Thoracic aorta (tissue), 2 donors: Measurements from ENCODE around the gene INIP. TPM values are rescaled to one million over a fixed set of nuclear protein-coding genes. Genes with fewer than 3 reads are reported as not detected.
"Not testable (repeated sequence)": the region's sequence is repeated elsewhere in the genome, so short reads cannot be mapped to it uniquely, and the experiment has no call there.

ENCODE experiments used
- ATAC-seq: fragments of 150-250 bp; one replicate; pipeline ENCODE4 v1.8.0; 2017; ENCODE audit warnings: low read depth; ENCODE audit not compliant: insufficient number of reproducible peaks, low FRiP score
- DNase-seq: peaks from one replicate; pipeline ENCODE4 v3.0.0-alpha.2; 2020; ENCODE audit warnings: low spot score
- H3K27ac ChIP-seq, 2 donors: fragments of 200-600 bp; sonication (generic); 1 replicate in 1 of 2; 2 replicates in 1 of 2; pipeline ENCODE4 v1.5.1; 2016; ENCODE audit warnings: mild to moderate bottlenecking in 2 of 2, moderate library complexity in 2 of 2
- H3K27me3 ChIP-seq: fragments of 200-600 bp; sonication (generic); replicated peaks from 2 replicates; pipeline ENCODE4 v1.6.0; 2016; ENCODE audit warnings: mild to moderate bottlenecking; ENCODE audit not compliant: insufficient read depth
- H3K36me3 ChIP-seq: fragments of 200-600 bp; sonication (generic); one replicate; pipeline ENCODE4 v1.5.1; 2016
- H3K4me1 ChIP-seq, 2 donors: fragments of 200-600 bp; sonication (generic); 1 replicate in 1 of 2; 2 replicates in 1 of 2; pipeline versions ENCODE4 v1.5.1 to v1.6.0; 2016; ENCODE audit warnings: low read depth in 2 of 2, mild to moderate bottlenecking in 1 of 2; ENCODE audit not compliant: control insufficient read depth in 1 of 2
- H3K4me3 ChIP-seq: fragments of 200-600 bp; sonication (generic); 2 replicates; pipeline ENCODE4 v1.5.1; 2016; ENCODE audit warnings: mild to moderate bottlenecking
- H3K9me3 ChIP-seq: fragments of 200-600 bp; sonication (generic); 2 replicates; pipeline ENCODE4 v1.5.1; 2016
- CTCF ChIP-seq: fragments of 200-600 bp; sonication (generic); IDR thresholded peaks from one replicate; pipeline ENCODE4 v1.5.1; 2019; ENCODE audit warnings: antibody characterized with exemption
- total RNA-seq, 2 donors: library from RNA; depleted of rRNA; stranded (reverse); fragments of >200 nt; gene quantifications; one replicate each; pipeline versions ENCODE4 v1.1.0 to v1.2.3, GENCODE V29; 2016

Gene INIP
- total RNA-seq, 2 donors from 2014 or later, result 16.1 to 21.6 TPM

- H3K36me3 ChIP-seq, result no peaks in the 10 kb centered on the region
- TF ChIP-seq CTCF, result no peak
- ATAC-seq (no peak), DNase-seq (no peak)
- H3K4me3 ChIP-seq, result no peak overlapping the region
- H3K4me1 ChIP-seq, result no peaks in the 10 kb centered on the region
- no peaks in the 10 kb centered on the region for H3K9me3 ChIP-seq
- H3K27ac ChIP-seq, result no peak overlapping the region
- no peaks in the 10 kb centered on the region for H3K27me3 ChIP-seq
Measured at GRCh38 chr9:112734892-112735291, 17.0 kb upstream of the INIP start.

- ATAC-seq (no peak), DNase-seq (no peak)
- H3K9me3 ChIP-seq, result no peaks in the 10 kb centered on the region
- no peaks in the 10 kb centered on the region for H3K4me1 ChIP-seq
- H3K27me3 ChIP-seq, result no peaks in the 10 kb centered on the region
- H3K27ac ChIP-seq, result no peak overlapping the region
- no peak overlapping the region for H3K4me3 ChIP-seq
- no peak for TF ChIP-seq CTCF
- H3K36me3 ChIP-seq, result no peaks in the 10 kb centered on the region
Measured at GRCh38 chr9:112731971-112732370, 14.1 kb upstream of the INIP start.

- ATAC-seq (no peak), DNase-seq (no peak)
- no peak overlapping the region for H3K27ac ChIP-seq
- H3K9me3 ChIP-seq, result no peaks in the 10 kb centered on the region
- H3K4me3 ChIP-seq, result no peak overlapping the region
- H3K36me3 ChIP-seq, result no peaks in the 10 kb centered on the region
- no peaks in the 10 kb centered on the region for H3K4me1 ChIP-seq
- no peaks in the 10 kb centered on the region for H3K27me3 ChIP-seq
- no peak for TF ChIP-seq CTCF
Measured at GRCh38 chr9:112728401-112728800, 10.5 kb upstream of the INIP start.

- H3K36me3 ChIP-seq, result no peaks in the 10 kb centered on the region
- TF ChIP-seq CTCF, result no peak
- H3K9me3 ChIP-seq, result no peaks in the 10 kb centered on the region
- no peak overlapping the region for H3K4me3 ChIP-seq
- H3K4me1 ChIP-seq, result no peaks in the 10 kb centered on the region
- H3K27ac ChIP-seq, result no peak overlapping the region
- DNase-seq (no peak), ATAC-seq (no peak)
- no peaks in the 10 kb centered on the region for H3K27me3 ChIP-seq
Measured at GRCh38 chr9:112726428-112726827, 8.5 kb upstream of the INIP start.

GRCh38 chr9:112725961-112726360 lies 8.0 kb upstream of the INIP start:
- no peak for TF ChIP-seq CTCF
- Histone ChIP-seq H3K27ac (no peak overlapping the region), H3K4me3 (no peak overlapping the region), H3K9me3 (no peaks in the 10 kb centered on the region), H3K27me3 (no peaks in the 10 kb centered on the region), H3K4me1 (no peaks in the 10 kb centered on the region), H3K36me3 (no peaks in the 10 kb centered on the region)
- ATAC-seq (no peak), DNase-seq (no peak)

- not testable (repeated sequence) for H3K27ac ChIP-seq, ATAC-seq, H3K4me3 ChIP-seq
Measured at GRCh38 chr9:112722749-112723148, 4.8 kb upstream of the INIP start.

More at GRCh38 chr9:112722749-112723148, 4.8 kb upstream of the INIP start:
- not testable (repeated sequence) for H3K36me3 ChIP-seq, H3K4me1 ChIP-seq, H3K9me3 ChIP-seq, DNase-seq, H3K27me3 ChIP-seq
